ENCODE measurements around the gene HPS4. TPM values are rescaled to one million over a fixed set of nuclear protein-coding genes. Genes with fewer than 3 reads are reported as not detected.

Gene HPS4
- total and polyA plus RNA-seq, 2 experiments from 2014 or later = 20.4 to 35.9 TPM

- no peak overlapping the region for H3K27ac ChIP-seq
- no peaks in the 10 kb centered on the region for H3K36me3 ChIP-seq
- no peaks in the 10 kb centered on the region for H3K27me3 ChIP-seq
- H3K4me3 ChIP-seq = no peak overlapping the region
- no peak for TF ChIP-seq CTCF (IDR thresholded peaks at IDR 0.05; ENCODE audit: low read depth, low read length)
- H3K4me1 ChIP-seq (ENCODE audit: low read depth) = no peaks in the 10 kb centered on the region
- DNase-seq (ENCODE audit: low read depth in 1 of 2, low spot score in 1 of 2) = peak in 1 of 2 donors; percentile 47
- H3K9me3 ChIP-seq (ENCODE audit: low read depth) = no peaks in the 10 kb centered on the region
Measured at GRCh38 chr22:26436903-26437515, 46.6 kb downstream of the HPS4 start.

GRCh38 chr22:26435327-26436093 is 48.1 kb downstream of the HPS4 start:
- DNase-seq (ENCODE audit: low read depth in 1 of 2, low spot score in 1 of 2) = no peak
- no peaks in the 10 kb centered on the region for H3K36me3 ChIP-seq
- no peak for TF ChIP-seq CTCF (IDR thresholded peaks at IDR 0.05; ENCODE audit: low read depth, low read length)

GRCh38 chr22:26433805-26434204 is 49.8 kb downstream of the HPS4 start:
- Histone ChIP-seq H3K9me3 (ENCODE audit: low read depth) (no peaks in the 10 kb centered on the region), H3K27ac (no peak overlapping the region), H3K4me1 (ENCODE audit: low read depth) (no peaks in the 10 kb centered on the region), H3K4me3 (no peak overlapping the region), H3K36me3 (no peaks in the 10 kb centered on the region), H3K27me3 (peaks cover 15% of the 10 kb centered on the region)
- no peak for DNase-seq (ENCODE audit: low read depth in 1 of 2, low spot score in 1 of 2)
- TF ChIP-seq CTCF (IDR thresholded peaks at IDR 0.05; ENCODE audit: low read depth, low read length) = no peak

More at GRCh38 chr22:26435327-26436093, 48.1 kb downstream of the HPS4 start:
- Histone ChIP-seq H3K4me3 (no peak overlapping the region), H3K27ac (no peak overlapping the region), H3K4me1 (ENCODE audit: low read depth) (no peaks in the 10 kb centered on the region), H3K27me3 (peaks cover 5% of the 10 kb centered on the region), H3K9me3 (ENCODE audit: low read depth) (no peaks in the 10 kb centered on the region)

GRCh38 chr22:26432619-26433311 is 50.8 kb downstream of the HPS4 start:
- no peak for TF ChIP-seq CTCF (IDR thresholded peaks at IDR 0.05; ENCODE audit: low read depth, low read length)
- Histone ChIP-seq H3K9me3 (ENCODE audit: low read depth) (no peaks in the 10 kb centered on the region), H3K36me3 (no peaks in the 10 kb centered on the region), H3K4me1 (ENCODE audit: low read depth) (no peaks in the 10 kb centered on the region), H3K27me3 (peaks cover 23% of the 10 kb centered on the region), H3K4me3 (no peak overlapping the region), H3K27ac (no peak overlapping the region)
- no peak for DNase-seq (ENCODE audit: low read depth in 1 of 2, low spot score in 1 of 2)

- no peak overlapping the region for H3K27ac ChIP-seq
- H3K9me3 ChIP-seq (ENCODE audit: low read depth) = no peaks in the 10 kb centered on the region
Measured at GRCh38 chr22:26431261-26431995, 52.2 kb downstream of the HPS4 start.

More at GRCh38 chr22:26431261-26431995, 52.2 kb downstream of the HPS4 start:
- no peaks in the 10 kb centered on the region for H3K4me1 ChIP-seq (ENCODE audit: low read depth)
- peaks cover 29% of the 10 kb centered on the region for H3K27me3 ChIP-seq
- DNase-seq (ENCODE audit: low read depth in 1 of 2, low spot score in 1 of 2) = peak in 1 of 2 donors; percentile 13
- no peaks in the 10 kb centered on the region for H3K36me3 ChIP-seq
- no peak overlapping the region for H3K4me3 ChIP-seq
- TF ChIP-seq CTCF (IDR thresholded peaks at IDR 0.05; ENCODE audit: low read depth, low read length) = no peak
